Ascending aorta (tissue), 2 donors: ENCODE data around the gene TWSG1. TPM values are rescaled to one million over a fixed set of nuclear protein-coding genes. Genes with fewer than 3 reads are reported as not detected.

Experiments
- DNase-seq, 2 donors: peaks; one replicate each; pipeline ENCODE4 v3.0.0-alpha.2; 2019; ENCODE audit warnings: low spot score in 2 of 2
- H3K27ac ChIP-seq, 2 donors: fragments of 200-600 bp; sonication (generic); one replicate each; pipeline ENCODE4 v1.5.1; 2016 to 2017; ENCODE audit warnings: mild to moderate bottlenecking in 1 of 2
- H3K27me3 ChIP-seq: fragments of 200-600 bp; sonication (generic); one replicate; pipeline ENCODE4 v1.5.1; 2017
- H3K36me3 ChIP-seq, 2 donors: fragments of 200-600 bp; sonication (generic); one replicate each; pipeline ENCODE4 v1.5.1; 2016
- H3K4me1 ChIP-seq, 2 donors: fragments of 200-600 bp; sonication (generic); one replicate each; pipeline ENCODE4 v1.5.1; 2016 to 2017; ENCODE audit warnings: mild to moderate bottlenecking in 1 of 2
- H3K4me3 ChIP-seq, 2 donors: fragments of 200-600 bp; sonication (generic); one replicate each; pipeline ENCODE4 v1.5.1; 2016 to 2017; ENCODE audit warnings: mild to moderate bottlenecking in 1 of 2
- H3K9me3 ChIP-seq, 2 donors: fragments of 200-600 bp; sonication (generic); one replicate each; pipeline ENCODE4 v1.5.1; 2016
- intact Hi-C: fragments of 100-400 bp; cut with DNase I; formaldehyde crosslinking; loops from one replicate; pipeline ENCODE4 v1.15.1; 2023
- total RNA-seq: library from RNA; depleted of rRNA; stranded (reverse); fragments of >200 nt; gene quantifications from one replicate; pipeline ENCODE4 v1.1.0, GENCODE V29; 2016
- TF ChIP-seq, protein P1 (sequence below), 3 experiments: fragments of 200-600 bp in 2 of 3; fragments of 450-650 bp in 1 of 3; sonication (generic) in 2 of 3; IDR thresholded peaks; one replicate each; pipeline ENCODE4 v1.5.1; 2016 to 2019; ENCODE audit warnings: antibody characterized with exemption in 3 of 3, mild to moderate bottlenecking in 1 of 3, moderate library complexity in 1 of 3

The TWSG1 gene
- total RNA-seq, 1 donor from 2014 or later: 25.0 TPM

DNA sequence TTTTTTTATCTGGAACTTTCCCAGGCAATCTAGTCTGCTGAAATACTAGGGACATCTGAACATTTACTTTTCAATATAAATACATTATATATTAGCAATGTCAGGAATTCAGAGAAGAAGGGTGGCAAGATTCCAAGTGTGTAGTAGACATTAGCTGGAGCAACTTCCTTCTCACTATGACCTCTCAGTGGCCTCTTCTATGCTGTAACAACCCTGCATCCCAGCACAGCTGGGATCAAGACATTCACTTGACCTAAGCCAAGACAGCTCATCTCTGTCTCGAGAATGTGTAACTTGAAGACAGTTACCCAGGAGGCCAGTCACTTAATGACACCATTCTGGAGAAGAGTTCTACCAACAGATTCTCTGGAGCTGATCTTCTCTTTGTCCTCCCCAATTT lies 79.0 kb downstream of the TWSG1 start:
- no peaks in the 10 kb centered on the region for H3K4me1 ChIP-seq
- no peak for DNase-seq
- TF ChIP-seq, protein P1, sequence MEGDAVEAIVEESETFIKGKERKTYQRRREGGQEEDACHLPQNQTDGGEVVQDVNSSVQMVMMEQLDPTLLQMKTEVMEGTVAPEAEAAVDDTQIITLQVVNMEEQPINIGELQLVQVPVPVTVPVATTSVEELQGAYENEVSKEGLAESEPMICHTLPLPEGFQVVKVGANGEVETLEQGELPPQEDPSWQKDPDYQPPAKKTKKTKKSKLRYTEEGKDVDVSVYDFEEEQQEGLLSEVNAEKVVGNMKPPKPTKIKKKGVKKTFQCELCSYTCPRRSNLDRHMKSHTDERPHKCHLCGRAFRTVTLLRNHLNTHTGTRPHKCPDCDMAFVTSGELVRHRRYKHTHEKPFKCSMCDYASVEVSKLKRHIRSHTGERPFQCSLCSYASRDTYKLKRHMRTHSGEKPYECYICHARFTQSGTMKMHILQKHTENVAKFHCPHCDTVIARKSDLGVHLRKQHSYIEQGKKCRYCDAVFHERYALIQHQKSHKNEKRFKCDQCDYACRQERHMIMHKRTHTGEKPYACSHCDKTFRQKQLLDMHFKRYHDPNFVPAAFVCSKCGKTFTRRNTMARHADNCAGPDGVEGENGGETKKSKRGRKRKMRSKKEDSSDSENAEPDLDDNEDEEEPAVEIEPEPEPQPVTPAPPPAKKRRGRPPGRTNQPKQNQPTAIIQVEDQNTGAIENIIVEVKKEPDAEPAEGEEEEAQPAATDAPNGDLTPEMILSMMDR (IDR thresholded peaks at IDR 0.05): no peak
- no peak overlapping the region for H3K4me3 ChIP-seq
- no peaks in the 10 kb centered on the region for H3K36me3 ChIP-seq
- no peak overlapping the region for H3K27ac ChIP-seq
- no peaks in the 10 kb centered on the region for H3K9me3 ChIP-seq
- no peaks in the 10 kb centered on the region for H3K27me3 ChIP-seq
- intact Hi-C loops: loop anchor here (10.0 kb wide), 1 partner anchor 79 kb away; the partner anchor contains the start of gene TWSG1

DNA sequence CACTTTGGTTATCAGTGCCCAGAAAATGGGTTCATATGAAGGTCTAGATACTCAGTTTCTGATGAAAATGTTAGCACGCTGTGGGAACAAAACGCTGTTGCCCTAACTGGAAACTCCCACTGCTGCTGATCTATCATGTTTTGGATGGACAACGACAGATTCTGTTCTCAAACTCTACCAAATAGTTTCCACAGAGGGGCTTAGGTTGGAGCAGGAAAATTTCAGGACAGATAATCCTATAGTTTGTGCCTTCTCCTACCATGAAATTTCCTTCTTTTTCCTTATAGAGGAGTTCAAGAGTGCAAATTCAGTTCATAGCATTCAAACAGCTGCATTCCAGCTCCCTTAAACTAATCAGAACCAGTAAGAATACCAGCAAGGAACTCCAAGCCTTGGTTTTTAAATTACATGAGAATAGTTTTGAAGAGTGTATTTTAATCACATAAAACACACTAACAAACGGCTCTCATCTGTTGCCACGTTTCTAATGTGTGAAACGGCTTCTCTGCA lies 82.0 kb downstream of the TWSG1 start:
- intact Hi-C loops: loop anchor here (10.0 kb wide), 1 partner anchor 82 kb away; the partner anchor contains the start of gene TWSG1
- TF ChIP-seq, protein P1 (IDR thresholded peaks at IDR 0.05): no peak
- H3K27ac ChIP-seq: peak overlapping the region; percentile 43 to 55
- no peaks in the 10 kb centered on the region for H3K9me3 ChIP-seq
- H3K36me3 ChIP-seq: no peaks in the 10 kb centered on the region
- no peaks in the 10 kb centered on the region for H3K27me3 ChIP-seq
- no peaks in the 10 kb centered on the region for H3K4me1 ChIP-seq
- peak overlapping the region; percentile 19 to 53 for H3K4me3 ChIP-seq
- no peak for DNase-seq

DNA sequence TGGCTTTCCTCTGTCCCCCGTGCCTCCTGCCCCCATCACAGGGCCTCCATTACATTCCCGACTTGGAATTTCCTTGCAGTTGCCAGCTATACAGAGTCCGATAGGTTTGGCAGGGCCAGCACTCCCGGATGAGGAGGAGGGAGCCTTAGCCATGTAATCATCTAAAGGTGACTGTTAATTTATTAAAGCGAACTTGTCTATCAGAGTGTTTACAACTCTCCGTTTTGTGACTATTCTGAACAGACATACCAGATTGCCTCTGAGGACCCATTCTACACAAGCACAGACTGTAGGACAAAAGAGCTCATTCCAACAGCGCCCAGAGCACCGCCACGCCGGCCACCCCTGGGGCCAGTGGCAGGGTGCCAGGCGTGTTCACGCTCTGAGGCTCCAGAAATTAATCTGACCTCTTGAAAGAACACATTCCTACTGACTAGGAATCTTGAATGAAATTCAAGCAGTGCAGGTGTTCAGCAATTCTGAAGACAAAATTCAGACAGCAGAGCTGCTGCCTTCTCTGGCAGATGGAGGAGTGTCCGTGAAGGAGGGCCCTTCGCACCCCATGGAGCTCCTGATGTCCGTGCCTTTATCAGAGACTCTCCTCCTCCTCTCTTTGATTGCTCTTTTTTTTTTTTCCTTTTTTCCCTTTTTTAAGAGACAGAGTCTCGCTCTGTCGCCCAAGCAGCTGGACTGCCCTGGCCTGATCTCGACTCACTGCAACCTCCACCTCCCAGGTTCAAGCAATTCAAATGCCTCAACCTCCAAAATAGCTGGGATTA lies 82.7 kb downstream of the TWSG1 start:
- H3K27me3 ChIP-seq: no peaks in the 10 kb centered on the region
- intact Hi-C loops: loop anchor here (10.0 kb wide), 1 partner anchor 82 kb away; the partner anchor contains the start of gene TWSG1
- peak overlapping the region; percentile 43 to 55 for H3K27ac ChIP-seq
- no peaks in the 10 kb centered on the region for H3K36me3 ChIP-seq
- TF ChIP-seq, protein P1 (IDR thresholded peaks at IDR 0.05): no peak
- H3K4me1 ChIP-seq: no peaks in the 10 kb centered on the region
- H3K9me3 ChIP-seq: no peaks in the 10 kb centered on the region
- DNase-seq: no peak
- peak overlapping the region; percentile 19 to 53 for H3K4me3 ChIP-seq

DNA sequence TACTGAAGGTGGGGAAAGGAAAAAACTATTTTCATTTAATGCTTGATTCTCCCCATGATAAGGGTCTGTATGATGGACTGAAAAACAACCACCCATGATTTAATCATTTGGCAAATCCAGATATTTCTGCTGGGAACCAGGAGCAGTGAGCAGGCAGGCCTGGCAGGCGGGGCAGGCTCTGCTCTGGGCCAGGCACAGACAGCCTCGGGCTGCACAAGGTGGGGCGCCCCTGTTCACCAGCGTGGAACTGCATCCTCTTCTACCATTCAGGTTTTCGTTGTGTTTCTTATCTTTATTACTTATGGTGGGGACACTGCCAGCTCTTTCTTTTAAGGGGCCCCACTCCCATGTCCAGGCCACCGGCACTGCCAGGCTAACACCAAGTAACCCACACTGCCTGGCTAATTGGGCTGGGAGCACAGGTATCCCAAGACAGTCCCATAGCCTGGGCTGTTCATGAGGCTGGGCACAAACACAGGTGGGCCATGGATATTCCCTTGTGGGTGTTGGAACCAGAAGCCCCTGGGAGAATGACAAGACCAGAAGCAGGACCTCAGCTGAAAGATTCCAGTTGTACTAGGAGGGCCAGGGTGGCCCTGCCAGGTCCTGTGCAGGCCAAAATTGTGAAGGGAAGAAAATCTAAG lies 83.6 kb downstream of the TWSG1 start:
- TF ChIP-seq, protein P1 (IDR thresholded peaks at IDR 0.05): no peak
- no peak for DNase-seq
- H3K27ac ChIP-seq: no peak overlapping the region
- no peak overlapping the region for H3K4me3 ChIP-seq
- no peaks in the 10 kb centered on the region for H3K36me3 ChIP-seq
- H3K4me1 ChIP-seq: no peaks in the 10 kb centered on the region
- intact Hi-C loops: loop anchor here (10.0 kb wide), 1 partner anchor 83 kb away; the partner anchor contains the start of gene TWSG1
- no peaks in the 10 kb centered on the region for H3K27me3 ChIP-seq
- H3K9me3 ChIP-seq: no peaks in the 10 kb centered on the region

DNA sequence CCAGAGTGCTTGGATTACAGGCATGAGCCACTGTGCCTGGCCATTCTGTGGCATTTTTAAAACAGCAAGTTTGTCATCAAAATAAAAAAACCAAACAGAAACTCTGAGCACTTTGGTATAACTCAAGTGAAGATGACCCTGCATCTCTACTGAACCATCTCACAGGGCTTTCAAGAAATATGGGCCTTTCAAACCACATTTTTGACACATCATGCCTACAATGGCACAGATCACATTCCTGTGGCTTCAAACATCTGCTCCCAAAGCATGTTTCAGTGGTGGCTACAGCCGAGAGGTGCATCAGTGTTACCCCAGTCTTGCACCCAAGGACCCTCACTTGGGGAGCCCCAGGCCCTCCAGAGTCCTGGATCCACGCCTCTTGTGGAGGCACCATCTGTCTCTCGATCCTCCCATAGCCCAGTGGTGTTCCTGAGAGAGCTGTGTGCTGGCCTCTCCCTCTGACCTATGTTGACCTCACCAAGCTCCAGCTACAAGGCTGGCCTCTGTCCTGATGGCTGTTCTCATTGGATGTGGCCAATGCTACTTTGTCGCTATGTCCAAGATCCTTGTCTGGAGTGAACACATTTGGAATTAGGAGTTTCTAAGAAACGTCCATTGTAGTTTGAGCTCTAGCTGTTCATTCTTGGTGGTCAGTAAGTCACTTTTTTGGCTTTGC lies 85.5 kb downstream of the TWSG1 start:
- Histone ChIP-seq H3K9me3 (no peaks in the 10 kb centered on the region), H3K27ac (no peak overlapping the region), H3K4me3 (no peak overlapping the region), H3K36me3 (no peaks in the 10 kb centered on the region), H3K27me3 (no peaks in the 10 kb centered on the region), H3K4me1 (no peaks in the 10 kb centered on the region)
- intact Hi-C loops: loop anchor here (10.0 kb wide), 1 partner anchor 85 kb away; the partner anchor contains the start of gene TWSG1
- TF ChIP-seq, protein P1 (IDR thresholded peaks at IDR 0.05): no peak
- no peak for DNase-seq
